HUES6 (cell line): ENCODE measurements around the gene BTBD10.

Experiments used
- H3K27ac ChIP-seq: 2 replicates; pipeline ENCODE4 v1.7.0; 2013; ENCODE audit warnings: low read depth, mild to moderate bottlenecking, low read length, inconsistent platforms
- H3K27me3 ChIP-seq: 2 replicates; pipeline ENCODE4 v1.6.1; 2013; ENCODE audit warnings: low read length; ENCODE audit not compliant: control insufficient read depth, insufficient read depth
- H3K36me3 ChIP-seq: 2 replicates; pipeline ENCODE4 v1.6.1; 2013; ENCODE audit warnings: low read length; ENCODE audit not compliant: control insufficient read depth, insufficient read depth
- H3K4me1 ChIP-seq: 2 replicates; pipeline ENCODE4 v1.6.1; 2013; ENCODE audit warnings: low read length; ENCODE audit not compliant: control insufficient read depth, insufficient read depth
- H3K4me3 ChIP-seq: 2 replicates; pipeline ENCODE4 v1.5.1; 2013; ENCODE audit warnings: low read depth, low read length
- H3K9ac ChIP-seq: one replicate; pipeline ENCODE4 v1.6.1; 2013; ENCODE audit warnings: mild to moderate bottlenecking, low read length
- H3K9me3 ChIP-seq: 2 replicates; pipeline ENCODE4 v1.6.1; 2013; ENCODE audit warnings: low read depth, low read length; ENCODE audit not compliant: control insufficient read depth, insufficient read depth

BTBD10 gene

GRCh38 chr11:13352711-13353110, 110.3 kb downstream of the BTBD10 start:
- peaks cover 4% of the 10 kb centered on the region; the same call in 1 of the 2 replicates for H3K4me1 ChIP-seq
- H3K9me3 ChIP-seq, result no peaks in the 10 kb centered on the region
- no peak overlapping the region for H3K27ac ChIP-seq
- H3K27me3 ChIP-seq, result no peaks in the 10 kb centered on the region
- H3K9ac ChIP-seq, result no peak overlapping the region
- no peak overlapping the region for H3K4me3 ChIP-seq
- H3K36me3 ChIP-seq, result no peaks in the 10 kb centered on the region

DNA sequence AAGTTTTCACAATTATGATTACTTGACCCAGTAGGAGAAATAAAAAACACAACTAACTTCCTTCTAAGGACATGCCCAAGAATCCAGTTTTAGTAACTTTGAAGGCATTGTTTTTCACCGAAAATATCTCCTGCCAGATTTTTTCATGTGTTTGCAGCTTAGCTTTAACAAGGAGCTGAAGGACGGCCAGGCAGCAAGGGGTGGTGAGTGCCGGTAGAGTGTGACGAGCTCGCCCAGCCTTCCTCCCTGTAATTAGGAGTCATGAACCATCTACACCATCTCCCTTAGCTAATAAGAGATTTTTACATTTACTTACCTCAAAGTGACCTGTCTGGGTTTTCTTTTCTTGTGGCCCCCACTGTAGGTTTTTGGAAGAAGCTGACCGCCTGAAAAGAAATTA, 113.4 kb downstream of the BTBD10 start:
- H3K9ac ChIP-seq, result no peak overlapping the region
- no peaks in the 10 kb centered on the region for H3K9me3 ChIP-seq
- no peak overlapping the region for H3K27ac ChIP-seq
- H3K36me3 ChIP-seq, result no peaks in the 10 kb centered on the region
- no peaks in the 10 kb centered on the region for H3K27me3 ChIP-seq
- no peak overlapping the region for H3K4me3 ChIP-seq
- peaks cover 4% of the 10 kb centered on the region; the same call in 1 of the 2 replicates for H3K4me1 ChIP-seq

- Histone ChIP-seq H3K27ac (no peak overlapping the region), H3K4me1 (peaks cover 4% of the 10 kb centered on the region; the same call in 1 of the 2 replicates), H3K4me3 (no peak overlapping the region), H3K9me3 (no peaks in the 10 kb centered on the region), H3K27me3 (no peaks in the 10 kb centered on the region), H3K36me3 (no peaks in the 10 kb centered on the region), H3K9ac (no peak overlapping the region)
Observed at GRCh38 chr11:13349046-13349445, 114.0 kb downstream of the BTBD10 start.

DNA sequence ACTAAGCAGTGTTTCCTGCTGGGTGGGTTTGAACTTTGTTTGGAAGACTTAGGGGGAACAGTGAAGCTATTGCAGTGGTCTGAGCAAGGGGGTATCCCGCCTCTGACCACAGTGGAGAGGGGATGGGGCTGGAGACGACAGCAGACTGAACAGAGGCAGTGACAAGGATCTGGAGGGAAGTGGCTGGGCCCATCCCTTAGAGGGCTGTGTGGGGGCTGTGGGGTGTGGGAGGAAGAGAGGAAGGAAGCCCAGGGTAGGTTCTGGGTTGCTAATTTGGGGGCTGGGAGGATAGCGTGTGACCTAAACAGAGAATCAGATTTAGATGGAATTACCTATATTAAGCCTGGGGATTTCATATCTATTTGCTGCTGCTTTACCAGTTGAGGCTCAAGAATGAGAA, 114.7 kb downstream of the BTBD10 start:
- no peak overlapping the region for H3K27ac ChIP-seq
- no peaks in the 10 kb centered on the region for H3K9me3 ChIP-seq
- no peaks in the 10 kb centered on the region for H3K27me3 ChIP-seq
- H3K4me3 ChIP-seq, result no peak overlapping the region
- H3K36me3 ChIP-seq, result no peaks in the 10 kb centered on the region
- no peak overlapping the region for H3K9ac ChIP-seq
- peaks cover 7% of the 10 kb centered on the region; the same call in 1 of the 2 replicates for H3K4me1 ChIP-seq

DNA sequence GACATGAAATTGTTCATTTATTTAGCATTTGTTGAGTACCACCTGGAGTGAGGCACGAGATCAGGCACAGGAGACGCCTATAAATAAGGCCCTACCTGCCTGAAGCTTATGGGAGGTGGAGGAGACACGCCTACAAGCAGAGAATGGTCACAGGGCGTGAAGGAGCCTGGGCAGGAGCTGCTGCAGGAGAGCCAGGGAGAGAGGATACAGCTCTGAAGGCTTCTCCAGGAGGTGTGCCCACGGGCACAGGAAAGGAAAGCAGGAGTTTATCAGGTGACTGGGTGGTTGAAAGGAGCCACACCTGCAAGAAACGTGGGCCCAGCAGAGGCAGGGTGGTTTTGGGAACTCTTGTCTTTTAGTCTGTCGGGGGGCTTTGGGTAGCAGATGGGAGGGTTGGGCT, 115.1 kb downstream of the BTBD10 start:
- H3K4me3 ChIP-seq, result no peak overlapping the region
- H3K4me1 ChIP-seq, result peaks cover 7% of the 10 kb centered on the region; the same call in 1 of the 2 replicates
- H3K27me3 ChIP-seq, result no peaks in the 10 kb centered on the region
- H3K36me3 ChIP-seq, result no peaks in the 10 kb centered on the region
- no peak overlapping the region for H3K27ac ChIP-seq
- peaks cover 2% of the 10 kb centered on the region; the same call in 1 of the 2 replicates for H3K9me3 ChIP-seq
- H3K9ac ChIP-seq, result no peak overlapping the region

GRCh38 chr11:13346470-13346869, 116.6 kb downstream of the BTBD10 start:
- H3K36me3 ChIP-seq, result no peaks in the 10 kb centered on the region
- no peak overlapping the region for H3K27ac ChIP-seq
- H3K4me3 ChIP-seq, result no peak overlapping the region
- H3K9ac ChIP-seq, result no peak overlapping the region
- H3K9me3 ChIP-seq, result peaks cover 6% of the 10 kb centered on the region; the same call in 1 of the 2 replicates
- H3K27me3 ChIP-seq, result no peaks in the 10 kb centered on the region
- peaks cover 7% of the 10 kb centered on the region; the same call in 1 of the 2 replicates for H3K4me1 ChIP-seq

GRCh38 chr11:13344818-13345217, 118.2 kb downstream of the BTBD10 start:
- peaks cover 6% of the 10 kb centered on the region; the same call in 1 of the 2 replicates for H3K9me3 ChIP-seq
- H3K4me3 ChIP-seq, result no peak overlapping the region
- H3K36me3 ChIP-seq, result no peaks in the 10 kb centered on the region
- H3K27ac ChIP-seq, result no peak overlapping the region
- H3K9ac ChIP-seq, result no peak overlapping the region
- H3K27me3 ChIP-seq, result no peaks in the 10 kb centered on the region
- peaks cover 9% of the 10 kb centered on the region; the same call in 1 of the 2 replicates for H3K4me1 ChIP-seq

DNA sequence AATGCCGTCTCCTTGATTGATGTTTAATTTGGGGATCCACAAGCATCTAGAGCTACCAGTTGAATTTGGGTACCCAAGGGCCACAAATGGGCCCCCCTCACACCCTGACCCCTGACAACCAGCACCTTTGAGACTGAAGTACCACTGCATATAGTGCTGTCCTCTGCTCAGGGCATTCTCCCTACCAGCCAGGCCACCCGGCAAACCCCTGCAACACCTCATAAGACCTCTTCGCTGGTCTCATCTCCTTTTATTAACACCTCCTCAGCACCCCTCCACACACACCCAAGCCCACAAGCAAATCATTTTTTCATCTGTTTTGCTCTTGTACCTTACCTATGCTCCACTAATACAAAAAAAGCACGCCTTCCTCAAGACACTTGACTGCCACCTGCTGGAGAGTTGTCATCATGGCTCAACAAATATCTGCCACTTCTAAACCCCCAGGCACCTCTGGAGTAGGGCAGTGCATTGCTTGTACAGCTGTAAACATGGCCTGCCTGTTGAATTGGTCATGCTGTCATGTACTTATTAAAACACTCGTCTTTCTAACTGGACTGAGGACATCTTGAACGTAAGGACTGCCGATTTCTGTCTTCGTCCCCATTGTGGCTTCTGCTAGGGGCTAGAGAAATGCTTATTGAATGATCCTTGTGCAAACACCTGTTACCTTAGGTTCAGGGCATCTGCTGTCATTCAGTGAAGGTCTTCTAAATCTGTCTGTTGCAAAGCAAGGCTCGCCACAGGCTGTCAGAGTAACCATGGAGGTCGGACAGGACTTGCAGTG, 118.9 kb downstream of the BTBD10 start:
- no peak overlapping the region for H3K27ac ChIP-seq
- no peaks in the 10 kb centered on the region for H3K36me3 ChIP-seq
- peaks cover 6% of the 10 kb centered on the region; the same call in 1 of the 2 replicates for H3K9me3 ChIP-seq
- H3K9ac ChIP-seq, result no peak overlapping the region
- peaks cover 15% of the 10 kb centered on the region; the same call in 1 of the 2 replicates for H3K4me1 ChIP-seq
- no peaks in the 10 kb centered on the region for H3K27me3 ChIP-seq
- no peak overlapping the region for H3K4me3 ChIP-seq

DNA sequence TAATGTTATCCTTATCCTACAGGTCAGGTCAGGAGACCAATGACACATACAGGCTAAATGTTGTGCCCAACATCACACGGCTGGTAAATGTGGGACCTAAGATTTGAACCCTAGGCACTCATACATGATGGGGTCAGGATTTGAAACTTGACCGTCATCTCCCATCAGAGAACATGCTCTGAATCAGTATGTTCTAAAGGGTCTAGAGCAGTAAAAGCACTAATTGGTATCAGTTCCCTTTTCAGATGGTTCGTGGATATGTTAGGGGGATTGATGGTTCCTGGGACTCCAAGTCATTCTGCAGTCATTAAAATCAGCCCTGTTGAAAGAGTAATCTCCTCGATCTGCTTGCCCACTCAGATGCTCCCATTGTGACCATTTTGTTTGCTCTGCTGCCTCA, 120.0 kb downstream of the BTBD10 start:
- Histone ChIP-seq H3K4me3 (no peak overlapping the region), H3K36me3 (no peaks in the 10 kb centered on the region), H3K27me3 (no peaks in the 10 kb centered on the region), H3K9ac (no peak overlapping the region), H3K27ac (no peak overlapping the region), H3K4me1 (peaks cover 18% of the 10 kb centered on the region; the same call in 1 of the 2 replicates), H3K9me3 (peaks cover 6% of the 10 kb centered on the region; the same call in 1 of the 2 replicates)

DNA sequence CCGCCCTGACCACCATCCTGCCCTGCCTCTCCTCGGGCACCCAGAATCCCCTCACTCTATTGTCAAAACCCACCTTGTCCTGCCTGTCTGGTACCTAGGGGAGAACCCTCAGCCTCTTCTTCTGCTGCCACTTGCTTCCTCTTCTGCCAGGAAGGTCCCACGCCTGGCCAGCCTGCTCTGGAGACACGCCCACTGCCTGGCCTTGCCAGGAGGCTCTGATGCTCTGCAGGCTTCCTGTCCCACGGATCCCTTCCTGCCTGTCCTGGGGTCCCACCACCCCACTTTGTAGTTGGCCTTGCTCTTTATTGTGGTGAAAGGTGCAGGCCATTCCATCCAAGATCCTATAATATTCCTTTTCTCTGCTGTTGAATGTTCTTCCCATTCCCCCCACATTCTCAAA, 122.0 kb downstream of the BTBD10 start:
- H3K36me3 ChIP-seq, result no peaks in the 10 kb centered on the region
- peaks cover 15% of the 10 kb centered on the region; the same call in 1 of the 2 replicates for H3K4me1 ChIP-seq
- no peaks in the 10 kb centered on the region for H3K27me3 ChIP-seq
- H3K27ac ChIP-seq, result no peak overlapping the region
- peaks cover 6% of the 10 kb centered on the region; the same call in 1 of the 2 replicates for H3K9me3 ChIP-seq
- no peak overlapping the region for H3K9ac ChIP-seq
- H3K4me3 ChIP-seq, result no peak overlapping the region
